Lower leg skin (tissue), 4 donors: ENCODE measurements around the gene EIPR1. TPM values are rescaled to one million over a fixed set of nuclear protein-coding genes. Genes with fewer than 3 reads are reported as not detected.

ENCODE experiments used
- DNase-seq, 2 donors: peaks; one replicate each; pipeline ENCODE4 v3.0.0-alpha.2; 2019; ENCODE audit warnings: low spot score in 2 of 2
- H3K4me3 ChIP-seq: fragments of 200-600 bp; sonication (generic); 2 replicates; pipeline ENCODE4 v1.5.1; 2017; ENCODE audit warnings: mild to moderate bottlenecking, low read depth; ENCODE audit not compliant: poor library complexity, severe bottlenecking
- POLR2A ChIP-seq, 2 donors: fragments of 450-650 bp; IDR thresholded peaks; one replicate each; pipeline ENCODE4 v1.6.1; 2016 to 2017; ENCODE audit warnings: antibody characterized with exemption in 2 of 2, mild to moderate bottlenecking in 1 of 2, moderate library complexity in 1 of 2
- WGBS, 2 donors: methylation state at CpG; one replicate each; pipeline ENCODE4 v1.1.5; 2018; 5-methylcytosine and 5-hydroxymethylcytosine counted together
- intact Hi-C: fragments of 100-400 bp; cut with DNase I; formaldehyde crosslinking; loops from one replicate; pipeline ENCODE4 v1.15.0; 2023; ENCODE audit warnings: low total_unique reads
- total RNA-seq, 4 donors: library from RNA; depleted of rRNA; stranded (reverse); fragments of >200 nt; gene quantifications; one replicate each; pipeline ENCODE4 v1.1.0, GENCODE V29; 2016
- TF ChIP-seq, protein P1 (sequence below), 3 donors: fragments of 450-650 bp; IDR thresholded peaks; one replicate each; pipeline ENCODE4 v1.5.1; 2016; ENCODE audit warnings: antibody characterized with exemption in 3 of 3, mild to moderate bottlenecking in 3 of 3, moderate library complexity in 2 of 3

Gene EIPR1
- total RNA-seq, 4 donors from 2014 or later, result 11.8 to 44.7 (median 26.9) TPM

DNA sequence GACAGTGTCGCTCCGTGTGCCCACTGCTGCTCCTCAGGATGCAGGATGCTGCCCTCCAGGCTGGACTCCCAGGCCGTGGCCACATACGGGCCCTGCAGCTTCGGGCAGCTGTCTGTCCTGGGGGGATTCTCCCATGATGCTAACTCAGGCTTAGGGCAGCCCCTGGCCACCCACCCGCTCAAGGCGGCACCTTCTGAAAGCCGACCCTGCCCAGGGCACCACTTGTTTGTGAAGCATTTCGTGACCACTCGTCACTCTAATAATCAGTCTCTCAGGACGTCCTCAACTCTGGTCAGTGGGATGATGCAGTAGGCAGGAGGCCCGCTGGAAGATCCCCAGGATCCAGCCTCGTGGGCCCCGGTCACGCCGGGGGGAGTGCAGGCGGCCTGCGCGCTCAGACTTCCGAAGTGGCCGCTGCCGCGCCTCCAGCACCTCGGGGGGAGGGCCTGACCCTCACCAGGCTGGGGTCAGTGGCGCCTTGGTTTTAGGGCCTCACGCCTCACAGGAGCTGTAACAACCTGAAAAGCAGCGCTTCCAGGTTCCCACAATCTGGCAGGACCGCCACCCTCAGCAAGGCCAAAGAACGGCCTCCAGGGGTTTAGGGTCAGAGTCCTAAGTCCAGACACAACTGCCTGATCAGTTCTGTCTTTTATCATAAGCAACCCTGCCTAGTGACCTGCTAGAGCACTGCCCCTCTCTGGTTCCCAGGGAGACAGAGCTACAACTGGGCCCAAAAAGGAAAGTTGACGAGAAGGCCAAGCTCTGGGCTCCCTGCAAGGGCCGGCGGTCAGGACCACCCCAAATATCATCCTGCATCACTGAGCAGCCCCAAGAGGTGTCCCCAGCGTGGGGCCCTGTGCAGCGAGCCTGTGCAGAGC, 53.0 kb downstream of the EIPR1 start:
- intact Hi-C loops, result no loop called here
- TF ChIP-seq, protein P1, sequence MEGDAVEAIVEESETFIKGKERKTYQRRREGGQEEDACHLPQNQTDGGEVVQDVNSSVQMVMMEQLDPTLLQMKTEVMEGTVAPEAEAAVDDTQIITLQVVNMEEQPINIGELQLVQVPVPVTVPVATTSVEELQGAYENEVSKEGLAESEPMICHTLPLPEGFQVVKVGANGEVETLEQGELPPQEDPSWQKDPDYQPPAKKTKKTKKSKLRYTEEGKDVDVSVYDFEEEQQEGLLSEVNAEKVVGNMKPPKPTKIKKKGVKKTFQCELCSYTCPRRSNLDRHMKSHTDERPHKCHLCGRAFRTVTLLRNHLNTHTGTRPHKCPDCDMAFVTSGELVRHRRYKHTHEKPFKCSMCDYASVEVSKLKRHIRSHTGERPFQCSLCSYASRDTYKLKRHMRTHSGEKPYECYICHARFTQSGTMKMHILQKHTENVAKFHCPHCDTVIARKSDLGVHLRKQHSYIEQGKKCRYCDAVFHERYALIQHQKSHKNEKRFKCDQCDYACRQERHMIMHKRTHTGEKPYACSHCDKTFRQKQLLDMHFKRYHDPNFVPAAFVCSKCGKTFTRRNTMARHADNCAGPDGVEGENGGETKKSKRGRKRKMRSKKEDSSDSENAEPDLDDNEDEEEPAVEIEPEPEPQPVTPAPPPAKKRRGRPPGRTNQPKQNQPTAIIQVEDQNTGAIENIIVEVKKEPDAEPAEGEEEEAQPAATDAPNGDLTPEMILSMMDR (IDR thresholded peaks at IDR 0.05), result no peak
- no peak for TF ChIP-seq POLR2A (IDR thresholded peaks at IDR 0.05)
- DNase-seq, result no peak
- WGBS, 2 donors, result 95 to 98% methylated on average over 30 to 34 of the region's 34 CpGs
- no peak overlapping the region for H3K4me3 ChIP-seq

DNA sequence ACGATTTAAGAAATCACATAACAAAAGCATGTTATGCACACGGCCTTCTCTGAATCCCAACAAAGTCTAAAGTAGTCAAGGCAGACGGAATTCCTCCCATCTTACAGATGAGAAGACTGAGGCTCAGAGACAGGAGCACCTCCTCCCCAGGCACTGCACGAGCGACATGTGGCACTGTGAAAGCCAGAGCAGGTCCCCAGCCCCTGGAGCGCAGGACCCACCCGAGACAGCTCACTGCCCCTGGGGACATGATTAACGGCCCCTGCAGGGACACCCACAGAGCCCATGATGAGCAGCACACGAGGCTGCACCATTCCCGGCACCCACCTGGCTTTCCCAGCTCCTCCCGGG, 53.6 kb downstream of the EIPR1 start:
- TF ChIP-seq, protein P1 (IDR thresholded peaks at IDR 0.05), result no peak
- no peak for DNase-seq
- H3K4me3 ChIP-seq, result no peak overlapping the region
- WGBS, 2 donors, result 88 to 92% methylated on average over 5 to 10 of the region's 11 CpGs
- intact Hi-C loops, result no loop called here

DNA sequence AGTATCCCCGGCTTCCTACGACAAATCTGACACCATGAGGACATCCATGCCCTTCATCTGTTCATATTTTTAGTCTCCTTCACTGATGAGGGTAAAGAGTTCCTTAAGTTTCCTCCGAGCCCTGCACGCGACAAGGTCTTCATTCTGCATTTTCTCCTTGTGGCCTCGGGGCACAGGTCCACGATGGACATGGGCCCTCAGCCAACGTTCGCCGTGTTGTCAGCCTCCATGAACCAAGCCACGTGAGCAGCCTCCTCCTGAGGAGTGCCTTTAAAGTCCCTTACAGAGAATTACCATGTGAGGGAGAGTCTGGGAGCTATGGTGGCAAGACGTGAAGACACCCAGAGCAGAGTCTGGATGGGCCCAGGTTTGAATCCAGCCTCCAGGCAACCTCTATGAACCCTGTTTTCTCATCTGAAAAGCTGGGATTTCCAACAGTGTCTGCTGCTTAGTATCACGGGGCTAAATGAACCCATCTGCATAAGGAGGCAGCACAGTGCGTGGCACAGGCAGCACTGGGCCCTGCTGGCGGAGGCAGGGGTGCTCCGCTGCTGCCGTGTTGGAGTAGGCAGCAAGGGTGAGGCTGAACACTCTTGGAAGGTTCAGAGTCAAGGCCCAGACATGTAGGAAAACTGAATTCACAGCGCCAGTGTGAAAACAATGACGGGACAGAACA, 54.1 kb downstream of the EIPR1 start:
- DNase-seq, result no peak
- intact Hi-C loops, result no loop called here
- 90 to 91% methylated on average over 19 of the region's 19 CpGs for WGBS, 2 donors
- TF ChIP-seq, protein P1 (IDR thresholded peaks at IDR 0.05), result no peak
- TF ChIP-seq POLR2A (IDR thresholded peaks at IDR 0.05), result no peak
- H3K4me3 ChIP-seq, result no peak overlapping the region

DNA sequence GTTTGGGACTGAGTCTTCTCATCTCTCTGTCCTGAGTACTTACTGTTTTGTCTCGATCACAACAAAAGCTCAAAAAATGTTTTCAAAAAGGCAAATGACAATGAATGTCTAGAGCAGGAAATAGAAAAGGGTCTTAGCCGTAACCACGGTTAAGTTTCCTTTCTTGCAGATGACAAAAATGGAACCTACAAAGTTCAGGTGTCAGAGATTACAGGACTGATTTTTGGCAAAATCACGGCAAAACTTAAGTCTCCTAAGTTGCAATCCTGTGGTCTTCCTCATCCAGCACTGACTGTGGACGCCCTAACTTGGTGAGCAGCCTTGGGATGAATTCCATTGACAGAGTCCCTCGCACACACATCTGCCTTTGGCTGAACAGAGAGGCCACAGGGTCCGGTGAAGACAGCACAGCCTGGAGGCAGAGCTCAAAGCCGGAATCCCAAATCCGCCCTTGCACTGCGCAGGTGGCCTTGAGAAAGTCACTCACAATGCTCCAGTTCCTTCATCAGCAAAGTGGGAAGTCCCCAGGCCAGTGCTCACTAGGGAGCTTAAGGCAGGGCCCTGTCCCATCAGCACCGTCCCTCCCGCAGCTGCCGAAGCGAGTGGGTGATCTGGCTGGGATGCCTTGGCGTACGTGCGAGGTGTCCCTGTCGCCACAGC, 55.2 kb downstream of the EIPR1 start:
- TF ChIP-seq, protein P1 (IDR thresholded peaks at IDR 0.05), result no peak
- TF ChIP-seq POLR2A (IDR thresholded peaks at IDR 0.05), result no peak
- WGBS, 2 donors, result 91 to 94% methylated on average over 18 of the region's 18 CpGs

DNA sequence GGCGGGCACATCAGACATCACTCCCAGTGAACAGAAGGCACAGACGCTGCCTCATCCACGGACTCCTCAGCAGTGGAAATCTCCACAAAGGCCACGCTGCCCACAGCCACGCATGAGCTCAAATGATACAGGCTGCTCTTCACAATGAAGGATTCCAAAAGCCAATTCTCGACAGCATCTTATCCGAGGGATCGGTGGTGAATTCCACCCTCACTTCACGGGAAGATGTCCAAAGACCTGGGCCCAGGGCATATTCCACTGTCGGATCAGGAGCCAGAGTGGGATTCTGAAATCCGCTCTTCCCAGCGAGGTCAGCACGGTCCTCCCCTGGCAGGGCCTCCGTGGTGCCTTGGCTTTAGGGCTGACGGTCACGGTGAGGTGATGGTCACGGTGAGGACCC, 55.8 kb downstream of the EIPR1 start:
- DNase-seq, result no peak
- WGBS, 2 donors, result 92 to 95% methylated on average over 16 to 17 of the region's 17 CpGs
- H3K4me3 ChIP-seq, result no peak overlapping the region
- TF ChIP-seq, protein P1 (IDR thresholded peaks at IDR 0.05), result no peak
- TF ChIP-seq POLR2A (IDR thresholded peaks at IDR 0.05), result no peak
- intact Hi-C loops, result no loop called here

More for the DNA sequence above, 55.2 kb downstream of the EIPR1 start:
- intact Hi-C loops, result no loop called here
- no peak for DNase-seq
- no peak overlapping the region for H3K4me3 ChIP-seq
